CD1c-positive myeloid dendritic cell (primary cell): ENCODE results near the gene FAHD2A.
A peak's percentile ranks its signal among the peaks of the same experiment; 100 is the strongest.
"Not testable (repeated sequence)": the region's sequence is repeated elsewhere in the genome, so short reads cannot be mapped to it uniquely, and the experiment has no call there.

Experiments used
- DNase-seq: peaks from one replicate; pipeline ENCODE4 v3.0.0-alpha.2; 2016; ENCODE audit errors: extremely low spot score

Gene FAHD2A

DNA sequence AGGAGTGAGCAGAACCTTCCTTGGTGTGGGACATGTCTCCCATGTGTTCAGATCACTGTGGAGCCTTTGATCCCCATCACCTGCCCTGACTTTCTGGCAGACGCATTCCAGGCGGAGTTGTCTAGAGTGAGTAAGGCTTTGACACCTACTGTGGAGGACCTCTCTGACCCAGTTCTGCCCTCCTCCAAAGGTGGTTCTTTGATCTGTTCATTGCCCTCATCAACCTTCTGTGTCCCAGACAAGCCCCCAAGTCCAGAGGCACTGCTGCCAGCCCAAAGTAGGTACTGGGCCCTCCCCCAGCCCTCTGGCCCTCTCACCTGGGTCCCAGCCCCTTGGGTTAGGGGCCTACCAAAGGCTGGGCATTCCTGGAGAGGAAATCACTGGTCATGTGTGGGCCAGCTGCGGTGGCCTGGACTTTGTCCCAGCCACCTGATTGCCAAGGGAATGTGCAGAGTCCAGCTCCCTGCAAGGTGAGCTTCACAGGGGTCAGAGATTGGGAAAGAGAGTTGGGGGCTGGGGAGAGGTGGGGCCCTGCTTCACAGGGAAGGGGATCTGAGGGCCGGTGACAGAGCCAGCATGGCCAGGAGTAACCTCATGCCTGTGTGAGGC is 12.1 kb upstream of the FAHD2A start:
- no peak for DNase-seq

DNA sequence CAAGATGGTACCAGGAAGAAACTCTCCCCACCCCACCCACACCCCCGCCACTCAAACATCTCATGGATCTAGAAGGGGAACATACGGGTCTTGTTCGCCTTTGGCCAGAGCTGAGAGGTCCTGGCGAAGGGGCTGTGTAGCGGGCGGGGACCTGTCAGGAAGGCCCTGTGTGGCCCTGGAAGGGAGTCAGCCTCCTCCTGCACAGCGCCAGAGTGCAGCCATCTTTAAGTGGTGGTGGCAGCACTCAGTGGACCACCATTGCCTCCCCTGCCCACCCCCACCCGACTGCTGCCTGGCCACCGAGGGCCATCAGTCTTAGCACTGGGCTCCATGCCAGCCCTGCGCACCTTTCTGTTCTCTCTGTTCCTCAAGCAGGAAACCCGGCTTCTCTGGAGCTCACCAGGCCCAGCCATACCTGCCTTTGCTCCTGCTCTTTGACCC is 11.6 kb upstream of the FAHD2A start:
- DNase-seq = no peak

DNA sequence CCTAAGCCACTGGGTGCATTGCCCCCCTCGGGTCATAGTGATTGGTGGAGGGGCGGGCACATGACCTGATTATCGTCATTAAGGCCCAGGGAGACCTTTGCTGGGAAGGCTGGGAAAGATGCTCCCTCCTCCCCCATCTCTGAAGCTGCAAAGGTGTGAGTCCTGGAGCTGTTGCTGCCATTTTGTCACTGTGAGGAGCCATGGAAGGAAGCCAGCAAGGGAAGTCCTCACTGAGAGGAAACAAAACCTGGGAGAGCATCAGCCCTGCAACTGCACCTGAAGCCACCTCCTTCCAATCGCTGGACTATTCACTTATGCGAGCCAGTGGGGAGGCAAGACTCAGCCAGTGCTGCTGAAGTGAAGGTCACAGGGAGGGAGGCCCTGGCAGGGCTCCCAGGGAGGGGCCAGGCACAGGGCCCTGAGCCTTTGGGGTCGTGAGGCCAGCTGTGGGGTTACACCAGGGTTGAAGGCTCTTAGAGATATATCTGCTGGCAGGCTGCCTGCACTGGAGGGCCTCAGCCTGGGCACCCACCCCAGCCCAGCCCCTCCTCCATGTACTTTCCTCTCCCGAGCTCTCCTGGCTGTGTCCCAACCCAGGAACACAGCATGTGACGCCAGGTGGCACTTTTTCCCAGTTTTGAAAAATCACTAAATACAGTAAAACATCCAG is 10.7 kb upstream of the FAHD2A start:
- DNase-seq = no peak

DNA sequence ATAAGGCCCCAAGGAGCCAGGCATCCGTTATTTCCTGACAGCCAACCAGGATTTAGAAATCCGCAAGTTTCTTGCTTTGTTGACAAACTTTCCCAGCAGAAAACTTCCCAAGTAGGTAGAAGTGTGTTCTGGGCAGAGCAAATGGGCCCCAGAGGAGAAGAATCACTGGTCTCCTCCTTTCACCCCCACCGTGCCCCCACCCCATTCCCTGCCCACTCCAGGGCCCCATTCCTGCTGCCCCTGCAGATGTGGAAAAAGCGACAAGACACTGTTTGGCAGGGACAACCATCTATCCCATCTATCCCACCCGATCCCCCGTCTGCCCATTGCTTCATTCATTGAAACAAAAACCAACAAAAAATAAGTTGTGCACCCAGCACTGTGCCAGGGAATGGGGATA is 10.2 kb upstream of the FAHD2A start:
- no peak for DNase-seq

DNA sequence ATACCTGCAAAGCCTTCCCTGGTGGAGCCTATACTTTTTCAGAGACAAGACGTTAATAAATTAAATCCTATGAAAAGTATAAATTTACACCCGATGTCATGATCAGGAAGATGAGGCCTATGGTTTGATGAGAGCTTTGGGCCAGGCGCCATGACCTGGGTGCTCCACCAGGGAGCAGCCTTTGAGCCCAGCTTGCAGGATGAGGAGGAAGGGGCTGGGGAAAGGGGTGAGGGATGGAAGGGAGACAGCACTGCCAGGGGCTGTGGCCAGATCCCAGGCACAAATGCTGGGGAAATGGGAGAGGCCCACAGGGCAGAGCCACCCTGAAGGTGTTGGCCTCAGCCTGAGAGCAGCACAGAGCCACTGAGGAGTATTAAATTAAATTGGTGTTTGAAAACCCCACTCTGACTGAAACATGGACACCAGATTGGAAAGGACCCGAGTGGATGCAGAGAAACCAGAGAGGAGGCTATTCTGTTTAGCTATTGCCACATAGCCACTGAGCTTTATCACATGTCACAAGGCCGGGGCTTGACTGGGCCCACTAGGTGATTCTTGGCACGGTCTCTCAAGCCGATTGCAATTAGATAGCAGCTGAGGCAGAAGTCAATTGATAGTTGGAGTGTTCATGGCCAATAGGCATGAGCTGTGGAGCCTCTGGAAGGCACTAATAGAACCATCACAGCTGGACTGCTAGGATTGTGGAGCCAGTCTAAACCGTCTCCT is 9.6 kb upstream of the FAHD2A start:
- DNase-seq = no peak

DNA sequence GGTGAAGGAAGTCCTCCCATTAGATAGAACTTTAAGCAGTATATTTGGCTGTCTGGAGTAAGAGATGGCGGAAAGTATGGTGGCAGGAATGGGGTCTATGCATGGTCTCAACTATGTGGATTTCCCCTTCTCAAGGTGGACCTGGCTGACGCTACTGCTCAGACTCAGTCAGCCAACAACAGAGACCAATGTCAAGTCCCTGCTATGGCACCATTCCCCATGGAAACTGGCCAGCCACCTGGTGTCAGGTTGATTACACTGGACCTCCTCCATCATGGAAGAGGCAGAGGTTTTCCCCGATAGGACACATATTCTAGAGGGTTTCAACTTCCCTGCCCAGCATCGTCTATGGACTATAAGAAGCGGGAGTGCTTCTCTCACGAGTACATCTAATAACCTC is 8.6 kb upstream of the FAHD2A start:
- no peak for DNase-seq

DNA sequence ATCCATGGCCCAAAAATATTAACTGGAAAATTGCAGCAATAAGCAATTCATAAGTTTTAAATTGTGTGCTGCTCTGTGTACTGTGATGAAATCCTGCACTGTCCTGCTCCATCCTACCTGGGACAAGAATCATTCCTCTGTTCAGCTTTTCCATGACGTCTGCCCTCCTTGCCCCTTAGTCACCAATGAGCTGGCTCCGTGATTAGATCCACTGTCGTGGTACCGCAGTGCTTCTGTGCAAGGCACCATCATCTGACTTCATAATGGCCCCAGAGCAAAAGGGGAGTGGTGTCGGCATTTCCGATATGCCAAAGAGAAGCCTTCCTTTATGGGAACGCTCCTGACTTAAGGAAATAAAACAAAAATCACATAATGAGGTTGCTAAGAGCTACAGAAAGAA is 3.4 kb upstream of the FAHD2A start:
- no peak for DNase-seq

DNA sequence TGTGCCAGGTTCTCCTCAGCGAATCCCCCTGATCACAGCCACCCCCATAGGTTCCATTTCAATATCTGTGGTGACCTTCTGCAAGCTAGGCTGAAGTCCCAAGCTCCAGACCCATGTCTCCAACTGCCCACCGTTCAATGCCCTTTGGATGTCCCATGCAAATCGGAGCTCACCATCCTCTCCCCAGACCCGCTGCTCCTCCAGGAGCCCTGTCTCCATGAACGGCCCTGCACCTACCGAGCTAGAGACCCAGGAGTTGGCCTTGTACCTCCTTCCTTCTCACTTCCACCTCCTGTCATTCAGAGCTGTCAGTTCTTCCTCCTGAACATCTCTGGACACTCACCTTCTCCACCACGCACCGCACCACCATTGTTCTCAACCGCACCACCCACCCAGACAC is 1.0 kb upstream of the FAHD2A start:
- no peak for DNase-seq

DNA sequence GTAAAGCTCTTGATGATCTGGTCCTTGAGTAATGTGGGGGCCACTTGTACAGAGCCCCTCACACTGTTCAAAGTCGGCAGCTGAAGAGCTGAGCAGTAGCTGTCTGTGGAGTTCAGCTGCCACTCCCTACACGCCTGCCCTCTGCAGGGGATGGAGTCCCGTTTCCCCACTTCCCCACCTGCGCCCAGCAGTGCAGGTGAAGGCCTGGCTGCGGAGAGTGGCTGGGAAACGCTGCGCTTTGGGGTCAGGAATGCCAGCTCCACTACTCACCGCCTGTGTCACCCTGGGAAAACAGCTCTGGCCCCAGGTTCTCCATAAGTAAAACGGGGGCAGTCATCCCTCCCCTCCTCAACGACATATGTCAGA is 521 bp upstream of the FAHD2A start:
- DNase-seq = not testable (repeated sequence)

DNA sequence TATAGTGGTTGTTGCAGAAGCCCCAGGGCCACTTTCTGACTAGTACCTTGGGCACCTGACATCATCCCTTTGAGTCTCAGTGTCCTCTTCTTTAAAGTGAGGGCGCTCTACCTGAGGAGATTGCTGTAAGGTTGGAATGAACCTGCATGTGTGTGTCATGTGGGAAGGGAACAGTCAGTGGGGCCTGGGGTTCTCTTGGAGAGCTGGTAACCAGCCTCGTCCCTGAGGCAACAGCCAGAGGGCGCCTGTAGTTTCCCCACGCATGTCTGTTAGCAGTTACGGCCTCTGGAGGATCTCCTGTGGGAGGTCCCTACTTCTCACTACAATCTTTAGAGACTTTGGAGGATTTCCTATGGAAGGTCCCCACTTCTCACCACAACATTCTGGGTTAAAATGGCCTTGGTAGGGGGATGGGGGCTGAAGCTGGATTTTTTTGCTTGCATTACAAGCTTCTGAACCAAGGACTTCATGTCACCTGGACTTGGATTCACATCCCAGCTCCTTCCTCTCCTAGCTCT is 755 bp downstream of the FAHD2A start:
- peak; percentile 29 for DNase-seq

DNA sequence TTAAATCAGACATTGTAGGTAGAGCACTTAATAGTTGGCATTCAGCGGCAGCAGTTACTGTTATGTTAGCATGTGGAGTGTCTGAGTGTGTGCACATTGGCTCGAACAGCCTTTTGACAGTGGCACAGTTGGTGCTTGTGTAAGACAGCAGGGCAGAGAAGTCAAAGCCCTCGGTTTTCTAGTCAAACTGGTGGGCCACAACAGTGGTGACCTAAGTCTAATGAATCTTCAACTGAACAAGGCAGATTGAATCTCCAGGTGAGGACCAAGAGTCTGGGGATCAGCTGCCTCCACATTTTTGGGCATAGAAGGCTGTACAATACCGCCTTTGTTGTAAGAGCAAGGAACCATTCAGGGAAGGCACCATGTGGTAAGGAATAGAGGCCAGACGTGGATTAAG is 1.3 kb downstream of the FAHD2A start:
- not testable (repeated sequence) for DNase-seq

DNA sequence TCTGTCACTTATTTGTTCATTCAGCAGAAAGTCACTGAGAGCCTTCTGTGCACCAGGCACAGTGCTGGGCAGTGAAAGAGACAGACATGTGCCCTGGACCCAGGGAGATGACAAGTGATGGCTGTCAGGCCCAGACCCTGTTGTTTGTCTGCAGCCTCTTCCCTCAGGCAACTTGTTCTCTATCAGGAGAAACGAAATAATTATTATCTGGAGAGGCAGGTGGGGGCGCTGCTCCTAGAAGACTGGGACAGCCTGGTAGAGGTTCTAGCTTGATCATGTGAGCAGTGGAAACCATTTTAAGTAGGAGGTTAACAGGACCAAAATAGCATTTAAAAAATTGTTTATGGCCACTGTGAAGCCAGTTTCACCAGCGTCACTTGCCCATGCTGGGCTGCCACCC is 2.2 kb downstream of the FAHD2A start:
- DNase-seq = not testable (repeated sequence)

DNA sequence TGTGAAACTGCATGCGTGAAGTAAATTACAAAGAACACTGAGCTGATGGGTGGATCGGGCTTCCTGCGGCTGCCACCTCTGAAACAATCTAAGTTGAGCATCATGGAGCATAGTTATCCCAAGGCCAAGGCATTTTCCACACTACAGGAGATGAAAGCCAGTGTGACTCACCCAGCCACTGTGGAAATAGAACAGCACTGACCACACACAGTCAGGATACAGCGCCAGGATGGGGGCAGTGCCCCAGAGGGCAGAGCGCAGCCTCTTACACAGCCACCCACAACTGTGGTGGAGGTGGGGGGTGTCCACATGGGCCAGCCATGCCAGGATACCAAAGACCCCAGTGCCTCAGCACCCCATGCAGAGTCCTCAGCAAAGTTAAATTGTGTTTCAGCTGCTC is 8.7 kb downstream of the FAHD2A start:
- DNase-seq = not testable (repeated sequence)

DNA sequence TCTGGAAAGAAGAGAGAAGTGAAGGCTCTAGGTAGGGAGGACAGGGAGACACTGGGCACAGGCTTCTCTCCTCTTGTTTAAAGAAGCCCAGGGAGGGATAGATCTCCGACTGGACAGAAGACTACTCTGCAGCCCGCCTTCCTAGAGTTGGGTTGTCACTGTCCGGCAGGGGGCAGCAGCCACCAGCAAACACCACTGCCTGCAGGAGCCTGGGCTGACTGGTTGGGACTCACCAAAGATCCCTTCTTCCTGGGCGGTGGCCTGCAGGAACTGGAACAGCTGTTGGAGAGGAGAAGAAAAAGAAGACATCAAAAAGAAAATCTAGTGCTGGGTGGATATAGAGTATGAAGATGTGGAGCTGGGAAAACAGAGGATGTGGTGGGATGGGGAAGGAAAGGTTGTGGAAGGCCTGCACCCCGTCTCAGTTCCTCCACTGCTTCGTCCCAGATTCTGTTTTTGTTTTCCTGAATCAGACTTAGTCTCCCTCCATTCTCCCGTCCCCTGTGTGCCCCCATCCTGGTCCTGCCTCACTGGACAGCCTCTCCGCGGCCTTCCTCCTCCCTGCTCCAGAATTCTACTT is 11.6 kb downstream of the FAHD2A start:
- DNase-seq = peak; percentile 52

DNA sequence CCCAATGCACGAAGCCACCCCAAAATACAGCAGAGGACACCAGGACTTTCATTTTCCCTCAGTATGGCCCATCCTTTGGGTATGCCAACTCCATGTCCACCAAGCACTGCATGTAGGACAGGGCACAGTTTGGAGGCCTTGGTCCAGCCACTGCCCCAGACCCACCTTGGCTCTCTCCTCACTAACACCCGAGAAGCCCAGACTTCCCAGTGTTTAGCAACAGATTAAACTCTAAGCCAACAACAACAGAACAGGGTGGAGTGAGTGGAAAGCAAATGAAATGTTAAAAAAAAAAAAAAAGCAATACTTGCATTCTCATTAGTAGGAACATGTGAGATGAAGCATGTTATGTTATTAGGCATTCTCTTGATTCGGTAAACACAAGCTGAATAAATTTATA is 12.6 kb downstream of the FAHD2A start:
- DNase-seq = not testable (repeated sequence)

DNA sequence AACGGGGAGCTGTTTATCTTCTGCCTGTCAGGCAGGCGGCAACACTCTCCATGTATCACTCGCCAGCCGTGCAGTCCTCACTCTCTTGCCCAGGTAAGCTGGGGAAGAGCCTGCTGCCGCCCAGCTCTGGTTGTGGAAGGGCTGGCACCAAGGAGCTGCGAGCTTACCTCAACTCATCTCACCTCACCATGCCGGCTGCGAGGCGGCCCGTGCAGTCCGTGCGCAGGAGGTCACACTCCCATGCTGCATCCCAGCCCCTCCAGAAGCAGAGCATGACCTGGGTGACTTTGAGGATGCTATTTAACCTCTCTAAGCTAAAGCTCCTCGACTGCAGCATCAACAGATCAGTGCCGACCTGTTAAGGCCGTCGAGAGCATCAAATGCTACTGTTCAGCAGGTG is 13.1 kb downstream of the FAHD2A start:
- DNase-seq = not testable (repeated sequence)

DNA sequence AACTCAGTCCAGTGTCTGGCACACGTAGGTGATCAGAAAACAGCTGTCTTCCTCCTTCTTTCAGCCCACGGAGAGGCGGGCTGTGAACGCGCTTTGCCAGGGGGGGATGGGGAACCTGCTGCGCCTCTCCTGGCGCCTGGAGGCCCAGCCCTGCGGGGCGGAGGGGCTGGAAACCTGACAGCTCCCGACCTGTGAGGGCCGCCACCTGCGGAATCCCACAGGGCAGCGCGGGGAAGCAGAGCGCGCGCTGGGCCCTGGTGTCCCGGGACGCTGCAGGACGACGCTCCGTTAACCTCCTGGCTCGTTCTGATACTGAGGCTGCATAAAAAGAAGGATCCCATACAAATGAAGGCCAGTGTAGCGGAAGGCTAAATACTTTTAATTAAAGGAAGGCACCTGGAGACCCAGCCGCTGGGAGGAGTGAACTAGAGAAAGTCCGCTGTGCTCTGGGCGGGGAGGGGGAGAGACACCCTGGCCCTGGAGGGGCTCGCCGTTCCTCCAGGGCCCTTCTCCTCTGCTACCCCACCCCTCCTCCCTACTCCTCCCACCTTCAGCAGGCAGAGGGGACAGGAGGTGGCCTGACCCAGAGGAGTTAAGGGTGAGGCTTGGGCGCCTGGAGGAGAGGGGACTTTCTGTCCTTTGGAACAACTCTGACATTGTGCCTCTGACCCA is 24.8 kb downstream of the FAHD2A start:
- DNase-seq = not testable (repeated sequence)

DNA sequence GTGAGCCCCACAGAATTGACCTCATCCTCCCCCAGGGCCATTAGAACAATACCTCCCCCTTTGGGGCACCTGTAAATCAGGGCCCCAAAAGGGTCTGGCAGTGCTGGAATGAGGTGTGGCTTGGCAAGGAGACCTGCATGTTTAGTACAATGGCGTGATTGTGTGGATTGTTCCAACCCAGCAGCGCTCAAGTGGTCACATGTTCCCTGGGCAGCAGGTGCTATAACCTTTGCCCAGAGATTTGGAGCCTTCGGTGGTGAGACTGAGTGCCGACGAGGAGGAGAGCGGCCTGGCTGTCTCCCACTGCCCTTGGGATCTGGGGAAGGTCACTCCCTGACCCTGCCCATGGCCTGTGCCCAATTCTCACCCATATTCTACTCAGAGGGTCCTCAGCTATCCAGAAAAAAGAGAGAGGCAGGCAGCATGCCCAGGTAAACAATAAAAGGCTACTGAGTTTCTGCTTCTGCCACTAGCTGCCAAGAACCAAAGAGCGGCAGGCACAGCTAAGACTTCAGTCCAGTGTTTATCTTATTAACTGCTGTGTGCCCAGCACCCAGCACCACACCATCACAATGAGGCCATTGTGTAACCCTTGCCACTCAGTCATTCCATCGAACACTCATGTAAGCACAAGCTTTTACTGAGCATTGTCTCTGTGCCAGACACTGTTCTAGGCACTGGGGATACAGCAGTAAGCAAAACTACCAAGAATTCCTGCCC is 27.4 kb downstream of the FAHD2A start:
- DNase-seq = not testable (repeated sequence)

DNA sequence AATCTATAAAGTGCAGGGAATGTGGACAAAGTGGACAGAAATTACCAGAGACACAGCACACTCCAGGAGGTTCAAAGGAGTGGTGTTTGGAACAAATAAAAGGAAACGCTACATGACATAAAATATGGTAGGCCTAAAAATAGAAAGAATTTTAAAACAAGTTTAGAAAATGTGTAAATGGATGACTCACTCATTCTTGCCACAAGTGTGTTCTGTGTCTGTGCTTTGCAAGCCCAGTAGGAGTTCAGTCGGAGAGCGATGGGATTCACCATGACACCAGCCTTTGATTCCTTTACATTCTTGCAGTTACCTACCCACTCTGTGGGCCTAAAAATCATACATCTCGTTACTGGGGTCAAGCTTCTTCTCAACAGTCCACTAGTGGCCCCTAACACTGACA is 30.9 kb downstream of the FAHD2A start:
- DNase-seq = not testable (repeated sequence)

DNA sequence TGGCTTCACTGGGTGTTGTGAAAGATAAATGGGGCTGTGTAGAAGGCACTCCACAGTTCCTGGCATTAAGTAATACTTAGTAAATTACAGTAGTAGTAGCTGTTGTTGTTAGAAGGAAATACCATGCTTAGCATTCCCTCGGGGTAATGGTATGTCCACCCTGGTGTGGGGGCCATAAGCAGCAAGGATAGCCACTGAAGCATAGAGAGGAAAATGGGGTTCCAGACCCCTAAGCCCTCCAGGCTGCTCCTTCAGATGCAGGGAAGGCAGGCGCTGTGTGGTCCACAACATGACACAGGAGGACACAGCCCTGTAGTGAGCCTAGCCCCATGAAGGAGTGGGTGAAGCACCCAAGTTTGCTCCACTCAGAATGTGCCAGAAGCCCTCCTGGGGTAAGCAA is 31.5 kb downstream of the FAHD2A start:
- DNase-seq = not testable (repeated sequence)

DNA sequence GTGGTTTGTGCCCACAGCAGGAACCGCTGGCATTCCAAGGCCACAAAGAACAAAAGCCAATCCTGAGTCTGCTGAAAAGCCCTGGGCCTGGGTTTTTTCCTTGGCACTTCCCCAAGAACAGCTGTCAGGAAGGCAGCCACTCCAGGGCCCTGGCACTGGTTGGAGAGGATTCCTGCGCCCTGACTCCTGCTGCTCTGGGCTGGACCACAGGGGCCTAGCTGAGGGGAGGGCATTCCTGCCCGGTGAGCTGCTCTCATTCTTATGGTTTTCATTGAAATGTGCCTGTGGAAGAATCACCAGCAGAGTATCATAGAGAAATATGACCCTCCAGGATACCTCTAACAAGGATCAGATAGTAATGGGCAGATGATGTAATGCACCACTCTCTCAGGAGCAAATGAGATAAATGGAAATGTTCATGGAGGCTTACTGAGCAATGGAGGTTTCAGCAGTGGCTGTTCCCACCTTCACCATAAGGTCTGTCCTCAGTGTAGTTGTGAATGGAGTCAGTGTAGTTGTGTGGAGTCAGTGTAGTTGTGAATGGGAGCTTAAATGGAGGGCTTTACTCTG is 32.1 kb downstream of the FAHD2A start:
- not testable (repeated sequence) for DNase-seq
